A673 (cell line): ENCODE data around the gene ERGIC1.

Experiments
- CTCF ChIP-seq: fragments of 300-800, 200-600 bp; sonication (generic); conservative IDR thresholded peaks from 2 replicates; pipeline ENCODE4 v1.5.1; 2017; ENCODE audit warnings: low read depth, mild to moderate bottlenecking, antibody characterized with exemption, low read length, moderate library complexity, mixed read lengths
- EZH2 ChIP-seq: fragments of 200-600 bp; sonication (generic); IDR thresholded peaks from 2 replicates; pipeline ENCODE4 v1.6.1; 2017; ENCODE audit warnings: borderline replicate concordance, low read depth, mild to moderate bottlenecking, mixed read lengths, antibody characterized with exemption, low read length; ENCODE audit not compliant: poor library complexity, severe bottlenecking

GRCh38 chr5:172846677-172847076 lies 12.6 kb downstream of the ERGIC1 start:
- TF ChIP-seq CTCF, result no peak
- no peak for TF ChIP-seq EZH2
